OCI-LY3 (cell line): ENCODE results near the gene FTCD.

ENCODE experiments used
- CTCF ChIP-seq: fragments of 200-600, 300-600 bp; sonication (generic); IDR thresholded peaks from 2 replicates; pipeline ENCODE4 v1.5.1; 2014; ENCODE audit warnings: antibody characterized with exemption, low read length, low read depth
- EZH2phosphoT487 ChIP-seq: fragments of 200-600 bp; shearing (Covaris generic); IDR thresholded peaks from 2 replicates; pipeline ENCODE4 v1.6.1; 2018; ENCODE audit warnings: antibody characterized with exemption, mixed run types, low read depth

GRCh38 chr21:46144464-46145070 lies 10.8 kb downstream of the FTCD start:
- TF ChIP-seq CTCF (no peak), EZH2phosphoT487 (no peak)
